ENCODE results near the gene GYPE. TPM values are rescaled to one million over a fixed set of nuclear protein-coding genes. Genes with fewer than 3 reads are reported as not detected.
"Not testable (repeated sequence)": the region's sequence is repeated elsewhere in the genome, so short reads cannot be mapped to it uniquely, and the experiment has no call there.

GYPE gene
- total and polyA plus RNA-seq, 12 donors: 0.15 to 1.6 (median 0.25) TPM; not detected in 3

DNA sequence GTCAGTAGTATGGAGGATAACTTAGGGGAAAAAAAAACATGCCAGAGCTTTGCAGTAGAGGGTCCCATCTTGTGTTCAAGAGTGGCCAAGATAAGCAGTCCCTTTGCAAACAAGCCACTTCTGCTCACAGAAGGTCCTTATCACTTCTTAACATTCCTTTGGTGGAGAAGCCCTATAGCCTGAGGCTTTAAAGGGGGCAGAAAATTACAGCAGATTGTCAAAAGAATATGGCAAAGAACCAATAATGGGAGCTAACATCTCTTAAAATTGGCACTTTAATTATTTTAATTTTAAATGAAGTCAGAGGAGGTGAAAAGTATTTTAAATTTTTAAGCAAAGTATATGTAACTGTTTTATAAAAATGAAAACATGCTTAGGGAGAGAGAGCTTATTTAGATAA, 20.4 kb downstream of the GYPE start:
- H3K4me1 ChIP-seq (replicated peaks in 1 of 2); intact Hi-C loops (cut with DNase I); H3K9me3 ChIP-seq (replicated peaks in 1 of 3): not testable (repeated sequence)

DNA sequence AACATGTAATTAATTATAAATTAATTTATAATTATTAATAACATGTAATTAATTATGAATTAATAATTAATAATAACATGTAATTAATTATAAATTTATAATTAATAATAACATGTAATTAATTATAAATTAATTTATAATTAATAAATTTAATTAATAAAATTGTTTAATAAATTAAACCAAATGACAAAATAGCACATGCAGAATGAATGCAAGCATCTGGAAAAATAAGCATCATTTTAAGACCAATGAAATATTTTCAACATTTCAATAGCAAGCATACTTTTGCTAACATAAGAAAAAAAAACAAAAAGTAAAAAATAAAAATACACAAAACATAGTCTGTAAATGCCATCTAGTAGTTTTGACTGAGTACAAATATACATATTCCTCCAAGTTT, 21.8 kb downstream of the GYPE start:
- Histone ChIP-seq H3K4me1 (replicated peaks in 1 of 2) (no peaks in the 10 kb centered on the region), H3K4me3 (no peak overlapping the region), H3K36me3 (replicated peaks in 1 of 2) (no peaks in the 10 kb centered on the region), H3K27ac (no peak overlapping the region), H3K27me3 (no peaks in the 10 kb centered on the region), H3K9me3 (replicated peaks in 1 of 3) (no peaks in the 10 kb centered on the region)
- intact Hi-C loops (cut with DNase I): no loop called here
- DNase-seq: no peak
- TF ChIP-seq POLR2A (IDR thresholded peaks at IDR 0.05): no peak
- TF ChIP-seq CTCF (IDR thresholded peaks at IDR 0.05): no peak

More for the DNA sequence above, 20.4 kb downstream of the GYPE start:
- DNase-seq; H3K36me3 ChIP-seq (replicated peaks in 1 of 2); H3K27ac ChIP-seq; H3K4me3 ChIP-seq; H3K27me3 ChIP-seq: not testable (repeated sequence)

GRCh38 chr4:143882892-143883291, 22.5 kb downstream of the GYPE start:
- no peaks in the 10 kb centered on the region for H3K27me3 ChIP-seq
- no peak for DNase-seq
- H3K36me3 ChIP-seq (replicated peaks in 1 of 2): no peaks in the 10 kb centered on the region
- intact Hi-C loops (cut with DNase I): no loop called here
- no peaks in the 10 kb centered on the region for H3K9me3 ChIP-seq (replicated peaks in 1 of 3)
- no peaks in the 10 kb centered on the region for H3K4me1 ChIP-seq (replicated peaks in 1 of 2)
- no peak overlapping the region for H3K4me3 ChIP-seq
- H3K27ac ChIP-seq: no peak overlapping the region
- WGBS, 4 donors: 78 to 96% (median 88%) methylated on average over 2 to 4 of the region's 4 CpGs
- TF ChIP-seq POLR2A (IDR thresholded peaks at IDR 0.05) (no peak), CTCF (IDR thresholded peaks at IDR 0.05) (no peak)

- H3K4me3 ChIP-seq; H3K36me3 ChIP-seq (replicated peaks in 1 of 2); DNase-seq; H3K27ac ChIP-seq; H3K4me1 ChIP-seq (replicated peaks in 1 of 2); H3K27me3 ChIP-seq; intact Hi-C loops (cut with DNase I); H3K9me3 ChIP-seq (replicated peaks in 1 of 3): not testable (repeated sequence)
- WGBS, 4 donors: 74 to 84% (median 80%) methylated on average over 2 of the region's 2 CpGs
Observed at GRCh38 chr4:143879561-143879960, 25.8 kb downstream of the GYPE start.

GRCh38 chr4:143875357-143875756, 30.0 kb downstream of the GYPE start:
- H3K27ac ChIP-seq; H3K27me3 ChIP-seq; DNase-seq; H3K36me3 ChIP-seq (replicated peaks in 1 of 2); H3K4me3 ChIP-seq; intact Hi-C loops (cut with DNase I); H3K9me3 ChIP-seq (replicated peaks in 1 of 3); H3K4me1 ChIP-seq (replicated peaks in 1 of 2): not testable (repeated sequence)
- WGBS, 4 donors: 93 to 97% (median 96%) methylated on average over 2 of the region's 2 CpGs

DNA sequence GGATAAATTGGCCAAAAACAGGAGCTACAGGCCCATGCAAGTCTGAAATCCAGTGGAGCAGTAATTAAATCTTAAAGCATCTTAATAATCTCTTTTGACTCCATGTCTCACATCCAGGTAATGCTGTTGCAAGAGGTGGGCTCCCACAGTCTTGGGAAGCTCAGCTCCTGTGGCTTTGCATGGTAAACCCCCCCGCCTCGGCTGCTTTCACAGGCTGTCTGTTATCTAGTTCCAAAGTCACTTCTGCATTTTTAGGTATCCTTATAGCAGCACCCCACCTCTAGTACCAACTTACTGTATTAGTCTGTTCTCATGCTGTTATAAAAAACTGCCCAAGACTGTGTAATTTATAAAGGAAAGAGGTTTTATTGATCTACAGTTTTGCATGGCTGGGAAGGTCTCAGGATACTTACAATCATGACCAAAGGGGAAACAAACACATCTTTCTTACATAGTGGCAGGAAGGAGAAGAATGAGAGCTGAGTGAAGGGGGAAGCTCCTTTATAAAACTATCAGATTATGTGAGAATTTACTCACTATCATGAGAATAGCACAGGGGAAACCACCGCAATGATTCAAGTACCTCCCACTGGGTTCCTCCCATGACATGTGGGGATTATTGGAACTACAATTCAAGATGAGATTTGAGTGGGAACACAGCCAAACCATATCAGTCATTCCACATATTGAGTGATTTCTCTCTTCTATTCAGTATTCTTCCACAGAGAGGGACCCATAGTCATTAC, 34.7 kb downstream of the GYPE start:
- intact Hi-C loops (cut with DNase I); DNase-seq; H3K9me3 ChIP-seq (replicated peaks in 1 of 3); H3K27ac ChIP-seq; H3K27me3 ChIP-seq; H3K4me1 ChIP-seq (replicated peaks in 1 of 2); H3K36me3 ChIP-seq (replicated peaks in 1 of 2); H3K4me3 ChIP-seq: not testable (repeated sequence)
- WGBS, 4 donors: 0 to 85% (median 75%) methylated on average over 2 of the region's 3 CpGs

DNA sequence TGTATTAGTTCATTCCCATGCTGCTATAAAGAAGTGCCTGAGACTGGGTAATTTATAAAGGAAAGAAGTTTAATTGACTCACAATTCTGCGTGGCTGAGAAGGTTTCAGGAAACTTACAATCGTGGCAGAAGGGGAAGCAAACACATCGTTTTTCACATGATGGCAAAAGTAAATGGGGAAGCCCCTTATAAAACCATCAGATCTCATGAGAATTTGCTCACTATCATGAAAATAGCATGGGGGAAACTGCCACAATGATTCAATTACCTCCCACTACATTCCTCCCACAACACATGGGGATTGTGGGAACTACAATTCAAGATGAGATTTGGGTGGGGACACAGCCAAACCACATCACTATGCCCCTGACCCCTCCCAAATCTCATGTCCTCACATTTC, 35.4 kb downstream of the GYPE start:
- H3K27me3 ChIP-seq; intact Hi-C loops (cut with DNase I); H3K27ac ChIP-seq; H3K9me3 ChIP-seq (replicated peaks in 1 of 3); H3K36me3 ChIP-seq (replicated peaks in 1 of 2); H3K4me3 ChIP-seq; H3K4me1 ChIP-seq (replicated peaks in 1 of 2); DNase-seq: not testable (repeated sequence)
- 55 to 61% (median 57%) methylated on average over 3 of the region's 3 CpGs; no CpG with 5 or more reads in 1 of the 4 donors for WGBS, 4 donors

GRCh38 chr4:143862716-143863115, 42.6 kb downstream of the GYPE start:
- H3K27me3 ChIP-seq; H3K36me3 ChIP-seq (replicated peaks in 1 of 2); H3K27ac ChIP-seq; intact Hi-C loops (cut with DNase I); H3K4me1 ChIP-seq (replicated peaks in 1 of 2); H3K4me3 ChIP-seq; H3K9me3 ChIP-seq (replicated peaks in 1 of 3); DNase-seq: not testable (repeated sequence)
- 44 to 71% (median 68%) methylated on average over 1 of the region's 1 CpG for WGBS, 4 donors

Measured in adrenal gland (tissue), 12 donors.